Fibroblast of lung (primary cell): ENCODE results near the gene ASPRV1.

Experiments
- EZH2 ChIP-seq: IDR thresholded peaks from 2 replicates; pipeline ENCODE4 v1.5.1; 2012; ENCODE audit warnings: low read length, control low read depth, mild to moderate bottlenecking; ENCODE audit errors: missing control alignments
- TF ChIP-seq, protein P1 (sequence below), 2 donors: IDR thresholded peaks in 1 of 2; conservative IDR thresholded peaks in 1 of 2; 1 replicate in 1 of 2; 2 replicates in 1 of 2; pipeline ENCODE4 v1.5.1; 2011 to 2012; ENCODE audit warnings: low read length in 2 of 2, control low read depth in 1 of 2, inconsistent platforms in 1 of 2, low read depth in 1 of 2, mild to moderate bottlenecking in 1 of 2

DNA sequence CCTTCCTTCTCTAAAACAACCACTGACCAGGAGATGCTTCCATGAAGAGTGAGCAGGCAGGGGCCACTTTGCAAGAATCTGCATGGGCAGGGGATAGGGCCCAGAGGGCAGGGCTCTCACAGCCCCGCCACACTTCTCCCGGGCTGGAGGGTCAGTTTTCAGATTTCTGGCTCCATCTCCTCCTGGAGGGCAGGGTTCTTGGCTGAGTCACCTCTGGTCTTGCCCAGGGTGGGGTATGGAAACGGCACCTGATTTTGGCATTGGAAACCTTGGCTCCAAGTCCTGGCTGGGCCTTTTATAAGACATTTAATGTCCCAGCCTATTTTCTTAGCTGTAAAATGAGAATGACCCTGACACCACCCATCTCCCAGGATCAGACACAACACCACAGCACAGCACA is 27.6 kb upstream of the ASPRV1 start:
- TF ChIP-seq, protein P1, sequence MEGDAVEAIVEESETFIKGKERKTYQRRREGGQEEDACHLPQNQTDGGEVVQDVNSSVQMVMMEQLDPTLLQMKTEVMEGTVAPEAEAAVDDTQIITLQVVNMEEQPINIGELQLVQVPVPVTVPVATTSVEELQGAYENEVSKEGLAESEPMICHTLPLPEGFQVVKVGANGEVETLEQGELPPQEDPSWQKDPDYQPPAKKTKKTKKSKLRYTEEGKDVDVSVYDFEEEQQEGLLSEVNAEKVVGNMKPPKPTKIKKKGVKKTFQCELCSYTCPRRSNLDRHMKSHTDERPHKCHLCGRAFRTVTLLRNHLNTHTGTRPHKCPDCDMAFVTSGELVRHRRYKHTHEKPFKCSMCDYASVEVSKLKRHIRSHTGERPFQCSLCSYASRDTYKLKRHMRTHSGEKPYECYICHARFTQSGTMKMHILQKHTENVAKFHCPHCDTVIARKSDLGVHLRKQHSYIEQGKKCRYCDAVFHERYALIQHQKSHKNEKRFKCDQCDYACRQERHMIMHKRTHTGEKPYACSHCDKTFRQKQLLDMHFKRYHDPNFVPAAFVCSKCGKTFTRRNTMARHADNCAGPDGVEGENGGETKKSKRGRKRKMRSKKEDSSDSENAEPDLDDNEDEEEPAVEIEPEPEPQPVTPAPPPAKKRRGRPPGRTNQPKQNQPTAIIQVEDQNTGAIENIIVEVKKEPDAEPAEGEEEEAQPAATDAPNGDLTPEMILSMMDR (conservative IDR thresholded peaks at IDR 0.05 in 1 of 2, IDR thresholded peaks at IDR 0.05 in 1 of 2; ENCODE audit: low read depth in 1 of 2, low read length in 2 of 2), result no peak
- TF ChIP-seq EZH2, result no peak
